ENCODE results near the gene CNTNAP2. TPM values are rescaled to one million over a fixed set of nuclear protein-coding genes. Genes with fewer than 3 reads are reported as not detected.

Gene CNTNAP2
- total RNA-seq, 1 donor from 2014 or later, result 0.59 TPM

DNA sequence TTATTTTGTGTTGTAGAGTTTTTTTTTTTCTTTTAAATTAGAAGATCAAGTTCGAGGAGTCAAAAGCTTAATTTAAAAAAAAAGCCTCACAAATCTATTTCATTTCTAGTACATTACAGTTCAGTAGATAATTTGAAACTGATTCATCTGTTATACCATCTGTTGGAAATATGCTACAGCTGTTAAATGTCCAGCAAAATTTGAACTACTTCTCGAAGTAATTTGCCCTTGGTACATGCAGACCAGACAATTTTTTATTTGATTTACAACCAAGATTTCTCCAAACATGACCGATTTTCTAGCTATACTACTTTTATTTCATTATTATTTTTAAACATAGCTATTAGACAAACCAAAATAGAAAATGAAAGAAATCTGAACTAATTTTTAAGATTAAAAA, 647.9 kb downstream of the CNTNAP2 start:
- ATAC-seq, result no peak
- H3K9me3 ChIP-seq, result no peaks in the 10 kb centered on the region
- intact Hi-C loops (cut with DNase I), result no loop called here
- H3K27ac ChIP-seq, result no peak overlapping the region
- no peaks in the 10 kb centered on the region for H3K36me3 ChIP-seq
- H3K4me1 ChIP-seq, result no peaks in the 10 kb centered on the region
- DNase-seq, result no peak
- TF ChIP-seq, protein P1, sequence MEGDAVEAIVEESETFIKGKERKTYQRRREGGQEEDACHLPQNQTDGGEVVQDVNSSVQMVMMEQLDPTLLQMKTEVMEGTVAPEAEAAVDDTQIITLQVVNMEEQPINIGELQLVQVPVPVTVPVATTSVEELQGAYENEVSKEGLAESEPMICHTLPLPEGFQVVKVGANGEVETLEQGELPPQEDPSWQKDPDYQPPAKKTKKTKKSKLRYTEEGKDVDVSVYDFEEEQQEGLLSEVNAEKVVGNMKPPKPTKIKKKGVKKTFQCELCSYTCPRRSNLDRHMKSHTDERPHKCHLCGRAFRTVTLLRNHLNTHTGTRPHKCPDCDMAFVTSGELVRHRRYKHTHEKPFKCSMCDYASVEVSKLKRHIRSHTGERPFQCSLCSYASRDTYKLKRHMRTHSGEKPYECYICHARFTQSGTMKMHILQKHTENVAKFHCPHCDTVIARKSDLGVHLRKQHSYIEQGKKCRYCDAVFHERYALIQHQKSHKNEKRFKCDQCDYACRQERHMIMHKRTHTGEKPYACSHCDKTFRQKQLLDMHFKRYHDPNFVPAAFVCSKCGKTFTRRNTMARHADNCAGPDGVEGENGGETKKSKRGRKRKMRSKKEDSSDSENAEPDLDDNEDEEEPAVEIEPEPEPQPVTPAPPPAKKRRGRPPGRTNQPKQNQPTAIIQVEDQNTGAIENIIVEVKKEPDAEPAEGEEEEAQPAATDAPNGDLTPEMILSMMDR (IDR thresholded peaks at IDR 0.05), result no peak
- no peaks in the 10 kb centered on the region for H3K27me3 ChIP-seq (ENCODE audit: low read depth)
- H3K4me3 ChIP-seq, result no peak overlapping the region

DNA sequence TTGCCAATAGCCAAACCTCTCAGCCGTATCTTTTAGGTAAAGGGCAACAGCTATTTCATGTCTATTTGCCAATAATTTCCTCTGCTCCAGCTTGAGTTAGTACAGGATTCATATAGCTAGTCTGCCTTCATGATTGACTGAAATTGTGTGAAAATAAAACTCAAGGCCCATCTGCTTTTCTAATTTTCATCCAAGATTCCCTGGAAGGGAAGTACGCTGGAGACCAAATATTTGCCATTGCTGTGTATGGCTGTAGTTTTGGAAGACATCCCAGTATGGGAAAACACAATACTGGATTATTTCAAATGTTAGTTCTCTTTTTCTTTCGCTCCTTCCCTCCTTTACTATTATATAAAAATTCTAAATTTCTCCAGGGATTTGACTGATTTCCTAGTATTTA, 652.4 kb downstream of the CNTNAP2 start:
- ATAC-seq, result no peak
- TF ChIP-seq, protein P1 (IDR thresholded peaks at IDR 0.05), result no peak
- H3K27me3 ChIP-seq (ENCODE audit: low read depth), result no peaks in the 10 kb centered on the region
- intact Hi-C loops (cut with DNase I), result no loop called here
- no peak for DNase-seq
- no peak overlapping the region for H3K4me3 ChIP-seq
- H3K36me3 ChIP-seq, result no peaks in the 10 kb centered on the region
- H3K27ac ChIP-seq, result no peak overlapping the region
- H3K4me1 ChIP-seq, result no peaks in the 10 kb centered on the region
- H3K9me3 ChIP-seq, result no peaks in the 10 kb centered on the region

GRCh38 chr7:146772601-146773000, 656.0 kb downstream of the CNTNAP2 start:
- no peak for ATAC-seq
- Histone ChIP-seq H3K36me3 (no peaks in the 10 kb centered on the region), H3K9me3 (no peaks in the 10 kb centered on the region), H3K27ac (no peak overlapping the region), H3K4me3 (no peak overlapping the region), H3K27me3 (ENCODE audit: low read depth) (no peaks in the 10 kb centered on the region), H3K4me1 (no peaks in the 10 kb centered on the region)
- intact Hi-C loops (cut with DNase I), result no loop called here
- TF ChIP-seq, protein P1 (IDR thresholded peaks at IDR 0.05), result no peak
- no peak for DNase-seq

- Histone ChIP-seq H3K27ac (no peak overlapping the region), H3K9me3 (no peaks in the 10 kb centered on the region), H3K27me3 (ENCODE audit: low read depth) (no peaks in the 10 kb centered on the region), H3K36me3 (no peaks in the 10 kb centered on the region), H3K4me3 (no peak overlapping the region), H3K4me1 (no peaks in the 10 kb centered on the region)
- intact Hi-C loops (cut with DNase I), result no loop called here
- TF ChIP-seq, protein P1 (IDR thresholded peaks at IDR 0.05), result no peak
- ATAC-seq, result no peak
- DNase-seq, result no peak
These were observed 656.9 kb downstream of the CNTNAP2 start for GRCh38 chr7:146773506-146773905.

DNA sequence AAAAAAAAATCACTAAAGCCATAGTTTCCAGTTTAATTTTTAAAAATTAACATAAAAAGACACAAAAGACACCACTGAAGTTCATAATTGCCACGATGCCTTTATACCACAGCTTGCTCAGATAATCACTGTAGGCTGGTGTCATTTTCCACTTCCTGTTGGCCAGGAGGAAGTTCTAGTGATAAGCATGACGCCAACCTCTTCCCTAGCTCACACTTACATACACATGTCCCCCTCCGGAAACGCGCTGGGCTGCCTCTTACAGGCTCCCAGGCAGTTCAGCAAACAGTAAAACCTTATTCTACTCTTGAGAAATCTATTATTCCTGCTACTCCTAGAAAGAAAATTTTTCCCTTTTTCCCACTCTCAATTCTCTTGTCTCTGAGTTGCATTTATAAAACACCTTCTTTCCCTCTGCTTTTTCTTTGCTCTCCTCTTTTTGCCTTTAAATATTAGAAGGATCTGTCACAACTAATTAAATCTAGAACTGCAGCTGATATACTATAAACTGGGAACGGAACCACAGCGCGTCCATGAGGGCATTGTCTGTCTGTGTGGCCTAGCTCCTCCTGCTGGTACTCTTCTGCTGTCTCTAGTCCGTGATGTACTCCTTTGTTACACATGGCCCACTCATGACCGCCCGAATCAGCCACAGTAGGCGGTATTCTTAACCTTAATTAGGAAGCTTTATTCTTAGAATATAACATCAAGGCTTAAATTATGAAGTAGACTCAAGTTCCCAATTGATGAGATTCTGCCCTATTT, 664.9 kb downstream of the CNTNAP2 start:
- intact Hi-C loops (cut with DNase I), result no loop called here
- TF ChIP-seq, protein P1 (IDR thresholded peaks at IDR 0.05), result no peak
- no peak for ATAC-seq

More for the DNA sequence above, 664.9 kb downstream of the CNTNAP2 start:
- Histone ChIP-seq H3K4me3 (no peak overlapping the region), H3K27me3 (ENCODE audit: low read depth) (no peaks in the 10 kb centered on the region), H3K36me3 (no peaks in the 10 kb centered on the region), H3K9me3 (no peaks in the 10 kb centered on the region), H3K4me1 (no peaks in the 10 kb centered on the region), H3K27ac (no peak overlapping the region)
- DNase-seq, result no peak

All from lower lobe of right lung (tissue), 2 donors.